ENCODE measurements around the gene PTPRZ1.

DNA sequence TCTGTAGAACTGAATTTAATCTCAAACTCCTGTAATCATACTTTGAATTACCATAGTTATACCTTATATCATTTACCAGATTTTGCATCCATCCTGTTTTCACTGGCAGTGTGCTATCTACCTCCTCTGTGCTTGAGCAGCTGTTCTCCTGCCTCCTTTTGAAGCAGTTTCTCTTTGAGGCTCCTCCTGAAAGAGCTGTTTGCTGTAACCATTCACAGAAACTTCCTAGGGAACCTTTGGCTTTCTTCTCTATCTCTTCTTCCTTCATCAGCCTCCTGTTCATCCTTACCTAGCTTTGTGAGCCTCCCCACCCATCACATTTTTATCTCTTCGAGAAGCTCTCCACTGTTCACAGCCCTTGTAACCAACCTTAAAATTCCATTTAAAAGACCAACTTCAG, 162.9 kb downstream of the PTPRZ1 start:
- no peak for TF ChIP-seq POLR2A (IDR thresholded peaks at IDR 0.05)
- TF ChIP-seq, protein P1, sequence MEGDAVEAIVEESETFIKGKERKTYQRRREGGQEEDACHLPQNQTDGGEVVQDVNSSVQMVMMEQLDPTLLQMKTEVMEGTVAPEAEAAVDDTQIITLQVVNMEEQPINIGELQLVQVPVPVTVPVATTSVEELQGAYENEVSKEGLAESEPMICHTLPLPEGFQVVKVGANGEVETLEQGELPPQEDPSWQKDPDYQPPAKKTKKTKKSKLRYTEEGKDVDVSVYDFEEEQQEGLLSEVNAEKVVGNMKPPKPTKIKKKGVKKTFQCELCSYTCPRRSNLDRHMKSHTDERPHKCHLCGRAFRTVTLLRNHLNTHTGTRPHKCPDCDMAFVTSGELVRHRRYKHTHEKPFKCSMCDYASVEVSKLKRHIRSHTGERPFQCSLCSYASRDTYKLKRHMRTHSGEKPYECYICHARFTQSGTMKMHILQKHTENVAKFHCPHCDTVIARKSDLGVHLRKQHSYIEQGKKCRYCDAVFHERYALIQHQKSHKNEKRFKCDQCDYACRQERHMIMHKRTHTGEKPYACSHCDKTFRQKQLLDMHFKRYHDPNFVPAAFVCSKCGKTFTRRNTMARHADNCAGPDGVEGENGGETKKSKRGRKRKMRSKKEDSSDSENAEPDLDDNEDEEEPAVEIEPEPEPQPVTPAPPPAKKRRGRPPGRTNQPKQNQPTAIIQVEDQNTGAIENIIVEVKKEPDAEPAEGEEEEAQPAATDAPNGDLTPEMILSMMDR (IDR thresholded peaks at IDR 0.05): no peak

Measured in prostate gland (tissue), 2 donors.